BE2C (cell line): ENCODE data around the gene CCDC150.

ENCODE experiments used
- DNase-seq: peaks from one replicate; pipeline ENCODE4 v3.0.0-alpha.2; 2020
- H3K27me3 ChIP-seq: fragments of 250-450 bp; sonication (Bioruptor Pico); 2 replicates; pipeline ENCODE4 v1.5.1; 2020; ENCODE audit warnings: mild to moderate bottlenecking
- H3K36me3 ChIP-seq: fragments of 250-450 bp; sonication (Bioruptor Pico); 2 replicates; pipeline ENCODE4 v1.5.1; 2020; ENCODE audit warnings: mild to moderate bottlenecking
- H3K4me1 ChIP-seq: fragments of 250-450 bp; sonication (Bioruptor Pico); 2 replicates; pipeline ENCODE4 v1.5.1; 2020
- H3K4me3 ChIP-seq: 2 replicates; pipeline ENCODE4 v1.5.1; 2011; ENCODE audit warnings: low read depth, low read length
- H3K9me3 ChIP-seq: fragments of 250-450 bp; sonication (Bioruptor Pico); 2 replicates; pipeline ENCODE4 v1.5.1; 2020
- CTCF ChIP-seq: IDR thresholded peaks from 2 replicates; pipeline ENCODE4 v1.5.1; 2012; ENCODE audit warnings: mild to moderate bottlenecking, low read depth, low read length

Gene CCDC150

GRCh38 chr2:196638765-196639164 is 750 bp upstream of the CCDC150 start:
- DNase-seq, result no peak
- H3K4me3 ChIP-seq, result peak overlapping the region; percentile 68
- no peaks in the 10 kb centered on the region for H3K9me3 ChIP-seq
- H3K36me3 ChIP-seq, result no peaks in the 10 kb centered on the region
- no peaks in the 10 kb centered on the region for H3K27me3 ChIP-seq
- H3K4me1 ChIP-seq, result no peaks in the 10 kb centered on the region
- TF ChIP-seq CTCF, result no peak

GRCh38 chr2:196640031-196640548 is 575 bp downstream of the CCDC150 start:
- no peak for DNase-seq
- Histone ChIP-seq H3K36me3 (no peaks in the 10 kb centered on the region), H3K27me3 (no peaks in the 10 kb centered on the region), H3K4me1 (no peaks in the 10 kb centered on the region), H3K9me3 (no peaks in the 10 kb centered on the region), H3K4me3 (peak overlapping the region; percentile 68)
- TF ChIP-seq CTCF, result no peak

- DNase-seq, result no peak
- no peak overlapping the region for H3K4me3 ChIP-seq
- no peaks in the 10 kb centered on the region; the same call in 1 of the 2 replicates for H3K36me3 ChIP-seq
- H3K9me3 ChIP-seq, result peaks cover 7% of the 10 kb centered on the region
- H3K27me3 ChIP-seq, result no peaks in the 10 kb centered on the region
- no peaks in the 10 kb centered on the region for H3K4me1 ChIP-seq
- no peak for TF ChIP-seq CTCF
These were observed 9.7 kb downstream of the CCDC150 start for GRCh38 chr2:196649202-196649601.

GRCh38 chr2:196651387-196652094 is 12.0 kb downstream of the CCDC150 start:
- no peaks in the 10 kb centered on the region for H3K36me3 ChIP-seq
- H3K4me3 ChIP-seq, result no peak overlapping the region
- peaks cover 7% of the 10 kb centered on the region for H3K9me3 ChIP-seq
- H3K27me3 ChIP-seq, result no peaks in the 10 kb centered on the region
- DNase-seq, result no peak
- TF ChIP-seq CTCF, result no peak
- H3K4me1 ChIP-seq, result no peaks in the 10 kb centered on the region

- no peak for DNase-seq
- H3K27me3 ChIP-seq, result no peaks in the 10 kb centered on the region
- H3K36me3 ChIP-seq, result peaks cover 2% of the 10 kb centered on the region; the same call in 1 of the 2 replicates
- H3K9me3 ChIP-seq, result peaks cover 7% of the 10 kb centered on the region
- TF ChIP-seq CTCF, result no peak
- no peak overlapping the region for H3K4me3 ChIP-seq
- H3K4me1 ChIP-seq, result no peaks in the 10 kb centered on the region
These were observed 13.4 kb downstream of the CCDC150 start for GRCh38 chr2:196652869-196653268.

GRCh38 chr2:196653843-196654242 is 14.3 kb downstream of the CCDC150 start:
- no peak for DNase-seq
- H3K9me3 ChIP-seq, result peaks cover 7% of the 10 kb centered on the region
- peaks cover 2% of the 10 kb centered on the region; the same call in 1 of the 2 replicates for H3K36me3 ChIP-seq
- no peak for TF ChIP-seq CTCF
- H3K4me1 ChIP-seq, result no peaks in the 10 kb centered on the region; the same call in 1 of the 2 replicates
- no peak overlapping the region for H3K4me3 ChIP-seq
- H3K27me3 ChIP-seq, result no peaks in the 10 kb centered on the region
